IMR-90 (cell line): ENCODE measurements around the gene LYPD3. TPM values are rescaled to one million over a fixed set of nuclear protein-coding genes. Genes with fewer than 3 reads are reported as not detected.

ENCODE experiments used
- ATAC-seq: fragments of 200-7000 bp; cut with Tn5 transposase; 2 replicates; pipeline ENCODE4 v1.9.1; 2020; ENCODE audit warnings: low read depth, mild to moderate bottlenecking, moderate library complexity
- BruUV-seq: library from RNA; stranded (reverse); fragments of 400-500 nt; replicated peaks from 2 replicates; lab custom pipeline; 2021; lab: Mats Ljungman, UMichigan
- CTCF ChIA-PET: fragments of 300-600 bp; formaldehyde crosslinking; extraction: SDS; loops from one replicate; lab custom pipeline; 2021; ENCODE audit warnings: antibody characterized with exemption; lab: Yijun Ruan, JAX
- POLR2A ChIA-PET: fragments of 300-600 bp; sonication (Branson Sonifier 250); formaldehyde crosslinking; loops from one replicate; lab custom pipeline; 2022; ENCODE audit warnings: antibody characterized with exemption; ENCODE audit not compliant: unreplicated experiment; lab: Charles Lee
- DNase-seq: peaks from one replicate; pipeline ENCODE4 v3.0.0; 2013
- H2AFZ ChIP-seq: replicated peaks from 2 replicates; pipeline ENCODE3; 2013; ENCODE audit warnings: low read length, mild to moderate bottlenecking; ENCODE audit not compliant: poor library complexity
- H2AK5ac ChIP-seq: 2 replicates; pipeline ENCODE4 v1.6.1; 2013; ENCODE audit warnings: low read depth, low read length, inconsistent platforms
- H2AK9ac ChIP-seq: replicated peaks from 2 replicates; pipeline ENCODE3; 2013; ENCODE audit warnings: mild to moderate bottlenecking, low read depth, low read length, moderate library complexity; ENCODE audit not compliant: poor library complexity
- H2BK120ac ChIP-seq: 2 replicates; pipeline ENCODE4 v1.6.1; 2013; ENCODE audit warnings: low read depth, low read length, inconsistent platforms
- H2BK15ac ChIP-seq: 3 replicates; pipeline ENCODE4 v1.6.1; 2013; ENCODE audit warnings: low read depth, low read length, inconsistent platforms
- H2BK20ac ChIP-seq: 2 replicates; pipeline ENCODE4 v1.6.1; 2013; ENCODE audit warnings: low read depth, mild to moderate bottlenecking, inconsistent platforms, low read length, moderate library complexity
- H2BK5ac ChIP-seq: 2 replicates; pipeline ENCODE4 v1.6.1; 2013; ENCODE audit warnings: mild to moderate bottlenecking, low read depth, low read length, inconsistent platforms; ENCODE audit not compliant: poor library complexity, severe bottlenecking
- H3K14ac ChIP-seq: replicated peaks from 2 replicates; pipeline ENCODE4 v1.6.1; 2013; ENCODE audit warnings: low read depth, low read length, inconsistent platforms
- H3K18ac ChIP-seq: 2 replicates; pipeline ENCODE4 v1.6.1; 2013; ENCODE audit warnings: low read depth, low read length, control low read depth
- H3K23ac ChIP-seq: 2 replicates; pipeline ENCODE4 v1.6.1; 2013; ENCODE audit warnings: low read depth, low read length, inconsistent platforms
- H3K27ac ChIP-seq: 2 replicates; pipeline ENCODE4 v1.5.1; 2013; ENCODE audit warnings: mild to moderate bottlenecking, control low read depth, low read length; ENCODE audit not compliant: insufficient read depth
- H3K27me3 ChIP-seq: 2 replicates; pipeline ENCODE4 v1.6.1; 2013; ENCODE audit warnings: low read length; ENCODE audit not compliant: control insufficient read depth, insufficient read depth
- H3K36me3 ChIP-seq: 2 replicates; pipeline ENCODE4 v1.6.1; 2013; ENCODE audit warnings: low read length, mixed read lengths; ENCODE audit not compliant: control insufficient read depth, insufficient read depth
- H3K4ac ChIP-seq: 2 replicates; pipeline ENCODE4 v1.6.1; 2013; ENCODE audit warnings: low read depth, low read length, inconsistent platforms
- H3K4me1 ChIP-seq: 2 replicates; pipeline ENCODE4 v1.6.1; 2013; ENCODE audit warnings: low read length, mixed read lengths; ENCODE audit not compliant: control insufficient read depth, insufficient read depth
- H3K4me2 ChIP-seq: 2 replicates; pipeline ENCODE4 v1.6.1; 2013; ENCODE audit warnings: low read depth, mild to moderate bottlenecking, control low read depth, low read length, moderate library complexity
- H3K4me3 ChIP-seq: 2 replicates; pipeline ENCODE4 v1.5.1; 2013; ENCODE audit warnings: low read depth, mild to moderate bottlenecking, control low read depth, low read length, moderate library complexity; ENCODE audit not compliant: insufficient read depth
- H3K56ac ChIP-seq: 2 replicates; pipeline ENCODE4 v1.6.1; 2013; ENCODE audit warnings: low read length, inconsistent platforms; ENCODE audit not compliant: insufficient read depth; ENCODE audit errors: extremely low read depth
- H3K79me1 ChIP-seq, 2 experiments: 2 replicates each; pipeline ENCODE4 v1.6.1; 2013; ENCODE audit warnings: low read length in 2 of 2, inconsistent platforms in 1 of 2, low read depth in 1 of 2
- H3K9ac ChIP-seq: 2 replicates; pipeline ENCODE4 v1.6.1; 2013; ENCODE audit warnings: low read depth, low read length, control low read depth
- H3K9me1 ChIP-seq: 2 replicates; pipeline ENCODE4 v1.6.1; 2013; ENCODE audit warnings: low read length, inconsistent platforms; ENCODE audit not compliant: insufficient read depth
- H3K9me3 ChIP-seq: 2 replicates; pipeline ENCODE4 v1.6.1; 2013; ENCODE audit warnings: low read length; ENCODE audit not compliant: control insufficient read depth, insufficient read depth
- H4K20me1 ChIP-seq: 2 replicates; pipeline ENCODE4 v1.6.1; 2013; ENCODE audit warnings: low read length, inconsistent platforms; ENCODE audit not compliant: insufficient read depth
- H4K5ac ChIP-seq: 2 replicates; pipeline ENCODE4 v1.6.1; 2013; ENCODE audit warnings: mild to moderate bottlenecking, low read depth, low read length, control low read depth
- H4K8ac ChIP-seq, 2 experiments: 2 replicates each; pipeline ENCODE4 v1.6.1; 2013; ENCODE audit warnings: low read depth in 2 of 2, low read length in 2 of 2, control low read depth in 1 of 2, inconsistent platforms in 1 of 2
- H4K91ac ChIP-seq: 2 replicates; pipeline ENCODE4 v1.6.1; 2013; ENCODE audit warnings: low read depth, low read length, inconsistent platforms; ENCODE audit not compliant: insufficient read depth
- CHD1 ChIP-seq: IDR thresholded peaks from 2 replicates; pipeline ENCODE4 v1.6.1; 2012; ENCODE audit warnings: low read depth, low read length, improper control_type of control experiment
- MAZ ChIP-seq: IDR thresholded peaks from 2 replicates; pipeline ENCODE4 v1.6.1; 2012; ENCODE audit warnings: low read depth, mild to moderate bottlenecking, low read length, improper control_type of control experiment, moderate library complexity, borderline replicate concordance
- WGBS, 2 experiments: methylation state at CpG; one replicate each; pipeline versions ENCODE4 v1.1.5 to v1.1.7; 2013; ENCODE audit warnings: missing lambda C conversion rate in 2 of 2; ENCODE audit not compliant: insufficient read length in 1 of 2; ENCODE audit errors: extremely low coverage in 2 of 2; 5-methylcytosine and 5-hydroxymethylcytosine counted together
- dilution Hi-C: fragments of 300-500 bp; cut with HindIII; formaldehyde crosslinking; loops from one replicate; pipeline ENCODE4 v1.14.3; 2018; ENCODE audit warnings: low sequenced_read_pairs; ENCODE audit not compliant: unreplicated experiment
- in situ Hi-C: fragments of 300-500 bp; cut with MboI; formaldehyde crosslinking; loops from 3 replicates; pipeline ENCODE4 v1.14.3; 2019; ENCODE audit warnings: low sequenced_read_pairs, inconsistent platforms, mixed read lengths
- intact Hi-C: fragments of 100-400 bp; cut with micrococcal nuclease; formaldehyde crosslinking; loops from 2 replicates; pipeline ENCODE4 v1.10.0; 2022
- polyA plus RNA-seq, 3 experiments: library from polyadenylated mRNA; depleted of rRNA; stranded (reverse); fragments of >200 nt; gene quantifications; 2 replicates each; pipeline ENCODE4 v1.2.3, GENCODE V29; 2012; ENCODE audit warnings: low replicate concordance in 1 of 3
- total RNA-seq: library from RNA; depleted of rRNA; stranded (reverse); fragments of >200 nt; gene quantifications from 2 replicates; pipeline ENCODE4 v1.2.3, GENCODE V29; 2012

Gene LYPD3
- total and polyA plus RNA-seq, 2 of the 4 experiments (the other 2 are of a cell fraction): 0.18 to 1.1 TPM

DNA sequence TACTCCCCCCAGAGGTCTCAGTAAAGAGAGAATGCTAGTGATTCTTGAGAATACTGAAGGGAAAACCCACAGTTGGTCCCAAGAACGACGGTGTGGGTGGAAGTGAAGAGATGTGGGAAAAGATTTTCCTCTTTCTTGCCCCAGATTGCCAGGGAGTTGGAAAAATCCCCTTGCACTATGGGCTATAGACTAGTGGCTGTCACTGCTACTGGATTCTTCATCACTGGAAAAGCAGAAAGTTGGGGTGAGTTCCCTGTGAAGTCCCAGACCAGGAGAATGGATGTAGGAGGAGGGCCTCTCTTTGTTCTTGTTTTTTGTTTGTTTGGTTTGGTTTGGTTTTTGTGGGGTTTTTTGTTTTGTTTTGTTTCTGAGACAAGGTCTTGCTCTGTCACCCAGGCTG, 11.4 kb downstream of the LYPD3 start:
- no peak overlapping the region for H2AK5ac ChIP-seq
- no peak overlapping the region for H3K14ac ChIP-seq
- no peak overlapping the region for H4K8ac ChIP-seq
- H3K27ac ChIP-seq: no peak overlapping the region
- H3K79me1 ChIP-seq: no peaks in the 10 kb centered on the region
- no TSS peak for BruUV-seq
- no peak overlapping the region for H3K4me2 ChIP-seq
- no peak overlapping the region for H3K4me3 ChIP-seq
- 0 out of 2 replicates have a peak, but pooled peaks cover 2% of the 10 kb centered on the region for H3K4me1 ChIP-seq
- H2BK120ac ChIP-seq: no peak overlapping the region
- H4K5ac ChIP-seq: no peak overlapping the region
- DNase-seq (no peak), ATAC-seq (no peak)
- no peak for TF ChIP-seq MAZ
- no peak for TF ChIP-seq CHD1
- no peaks in the 10 kb centered on the region for H3K36me3 ChIP-seq
- intact Hi-C loops (no loop called here), in situ Hi-C loops (no loop called here), dilution Hi-C loops (no loop called here)
- H2BK15ac ChIP-seq: no peak overlapping the region
- ChIA-PET POLR2A (no interaction called here), CTCF (no interaction called here)
- no peaks in the 10 kb centered on the region for H3K9me1 ChIP-seq
- no peak overlapping the region for H3K23ac ChIP-seq
- no peak overlapping the region for H2AK9ac ChIP-seq
- no peaks in the 10 kb centered on the region for H4K20me1 ChIP-seq
- H3K4ac ChIP-seq: no peak overlapping the region
- no peak overlapping the region for H3K9ac ChIP-seq
- no peak overlapping the region for H2BK20ac ChIP-seq
- no peak overlapping the region for H3K56ac ChIP-seq
- no peak overlapping the region for H2AFZ ChIP-seq
- no peak overlapping the region for H4K91ac ChIP-seq
- no peak overlapping the region for H2BK5ac ChIP-seq
- peaks cover 6% of the 10 kb centered on the region for H3K9me3 ChIP-seq
- no peak overlapping the region for H3K18ac ChIP-seq
- WGBS, 2 experiments: 90% methylated on average over 2 of the region's 2 CpGs; no CpG with 5 or more reads in 1 of the 2 experiments
- no peaks in the 10 kb centered on the region; the same call in 1 of the 2 replicates for H3K27me3 ChIP-seq
